K562 (cell line): Measurements from ENCODE around the gene LRRC25. TPM values are rescaled to one million over a fixed set of nuclear protein-coding genes. Genes with fewer than 3 reads are reported as not detected.
A peak's percentile ranks its signal among the peaks of the same experiment; 100 is the strongest.

Experiments used
- ATAC-seq: fragments of 200-7000 bp; cut with Tn5 transposase; 3 replicates; pipeline ENCODE4 v1.9.1; 2020; ENCODE audit warnings: moderate library complexity
- BruUV-seq: library from RNA; stranded (reverse); fragments of 400-500 nt; replicated peaks from 2 replicates; lab custom pipeline; 2021; lab: Mats Ljungman, UMichigan
- CTCF ChIA-PET: fragments of 300-600 bp; formaldehyde crosslinking; extraction: SDS; loops from one replicate; lab custom pipeline; 2021; ENCODE audit warnings: low intra/inter-chr PET ratio; lab: Yijun Ruan, JAX
- POLR2A ChIA-PET: fragments of 300-600, 350-650 bp; sonication (Branson Sonifier 250); formaldehyde crosslinking; extraction: SDS; loops from one replicate; lab custom pipeline; 2021; ENCODE audit warnings: antibody characterized with exemption, inconsistent platforms; lab: Yijun Ruan, JAX
- DNase-seq, 4 experiments: peaks; one replicate each; pipeline versions ENCODE4 v3.0.0 to v3.0.0-alpha.2; 2011 to 2018; ENCODE audit warnings: low spot score in 3 of 4, mixed read lengths in 3 of 4; ENCODE audit errors: extremely low read depth in 1 of 4
- FAIRE-seq: peaks from 2 replicates; lab custom pipeline; 2011; peaks lifted over from hg19 to GRCh38; lab: Jason Lieb, UNC
- H2AFZ ChIP-seq: 2 replicates; pipeline ENCODE4 v1.6.0; 2011; ENCODE audit warnings: low read depth, low read length, control low read depth, inconsistent platforms
- H3K27ac ChIP-seq: fragments of 200-600 bp; 3 replicates; pipeline ENCODE4 v1.8.0; 2011; ENCODE audit warnings: low read depth, mild to moderate bottlenecking, control low read depth, inconsistent platforms, low read length, moderate library complexity, mixed read lengths; ENCODE audit errors: extremely low read depth
- H3K27me3 ChIP-seq, 2 experiments: fragments of 300-600 bp in 1 of 2; 2 replicates in 1 of 2; 3 replicates in 1 of 2; pipeline versions ENCODE4 v1.6.0 to v1.8.0; 2011; ENCODE audit warnings: inconsistent platforms in 2 of 2, low read length in 2 of 2, mild to moderate bottlenecking in 1 of 2, mixed read lengths in 1 of 2, moderate library complexity in 1 of 2; ENCODE audit not compliant: control insufficient read depth in 2 of 2, insufficient read depth in 2 of 2
- H3K36me3 ChIP-seq: fragments of 300-600 bp; 3 replicates; pipeline ENCODE4 v1.8.0; 2011; ENCODE audit warnings: mild to moderate bottlenecking, low read length, inconsistent platforms; ENCODE audit not compliant: control insufficient read depth, insufficient read depth
- H3K4me1 ChIP-seq, 2 experiments: fragments of 200-600 bp in 1 of 2; replicated peaks in 1 of 2; 2 replicates in 1 of 2; 3 replicates in 1 of 2; pipeline versions ENCODE4 v1.5.1 to v1.8.0; 2011; ENCODE audit warnings: inconsistent platforms in 2 of 2, low read length in 2 of 2, mild to moderate bottlenecking in 1 of 2, mixed read lengths in 1 of 2, moderate library complexity in 1 of 2; ENCODE audit not compliant: control insufficient read depth in 2 of 2, insufficient read depth in 2 of 2
- H3K4me2 ChIP-seq: 2 replicates; pipeline ENCODE4 v1.6.1; 2011; ENCODE audit warnings: low read length, control low read depth, inconsistent platforms, mixed read lengths; ENCODE audit not compliant: insufficient read depth
- H3K4me3 ChIP-seq: fragments of 200-600 bp; sonication (generic), shearing (Covaris generic); 2 replicates; pipeline ENCODE4 v1.5.1; 2016; ENCODE audit warnings: control low read depth, inconsistent platforms
- H3K79me2 ChIP-seq: fragments of 200-600 bp; 3 replicates; pipeline ENCODE4 v1.8.0; 2011; ENCODE audit warnings: low read length, inconsistent platforms; ENCODE audit not compliant: control insufficient read depth, insufficient read depth
- H3K9ac ChIP-seq, 2 experiments: 2 replicates each; pipeline versions ENCODE4 v1.6.0 to v1.6.1; 2011; ENCODE audit warnings: low read depth in 2 of 2, low read length in 2 of 2, control low read depth in 1 of 2, inconsistent platforms in 1 of 2, mild to moderate bottlenecking in 1 of 2, mixed read lengths in 1 of 2; ENCODE audit not compliant: insufficient read depth in 1 of 2
- H3K9me1 ChIP-seq: one replicate; pipeline ENCODE4 v1.6.0; 2011; ENCODE audit warnings: inconsistent platforms, mild to moderate bottlenecking, low read length, moderate library complexity; ENCODE audit not compliant: control insufficient read depth, insufficient read depth
- H3K9me3 ChIP-seq: replicated peaks from 2 replicates; pipeline ENCODE4 v1.5.1; 2011; ENCODE audit warnings: low read depth, low read length, inconsistent platforms; ENCODE audit not compliant: control insufficient read depth, insufficient read depth
- H4K20me1 ChIP-seq: replicated peaks from 2 replicates; pipeline ENCODE4 v1.6.1; 2011; ENCODE audit warnings: low read length, inconsistent platforms, mixed read lengths; ENCODE audit not compliant: control insufficient read depth, insufficient read depth
- ADNP ChIP-seq: fragments of 200-800 bp; sonication (Bioruptor generic); IDR thresholded peaks from 2 replicates; pipeline ENCODE4 v1.6.1; 2016; ENCODE audit warnings: missing genetic modification characterization, missing compliant biosample characterization
- EHMT2 ChIP-seq: fragments of 450-650 bp; IDR thresholded peaks from 2 replicates; pipeline ENCODE4 v1.6.1; 2018; ENCODE audit warnings: antibody characterized with exemption
- HDAC8 ChIP-seq: fragments of 450-650 bp; IDR thresholded peaks from 2 replicates; pipeline ENCODE4 v1.6.1; 2016; ENCODE audit warnings: mild to moderate bottlenecking, missing genetic modification characterization, moderate library complexity, missing compliant biosample characterization
- ZNF121 ChIP-seq: sonication (generic); formaldehyde crosslinking; conservative IDR thresholded peaks from 2 replicates; pipeline ENCODE4 v1.8.0; 2022; ENCODE audit warnings: missing genetic modification reagents
- ZNF79 ChIP-seq: fragments of 250-450 bp; sonication (Bioruptor Pico); IDR thresholded peaks from 2 replicates; pipeline ENCODE4 v1.4.0; 2020; ENCODE audit warnings: low read depth, mild to moderate bottlenecking, moderate library complexity
- WGBS: fragments of 100-300 bp; shearing (Covaris generic); methylation state at CpG from one replicate; pipeline ENCODE4 v1.1.6; 2016; ENCODE audit warnings: low coverage, mixed read lengths; ENCODE audit not compliant: insufficient coverage; ENCODE audit errors: missing lambda C conversion rate; 5-methylcytosine and 5-hydroxymethylcytosine counted together
- in situ Hi-C: fragments of 300-500 bp; cut with MboI; formaldehyde crosslinking; loops from 4 replicates; pipeline ENCODE4 v1.15.0; 2018; ENCODE audit warnings: inconsistent platforms, mixed read lengths
- intact Hi-C: fragments of 100-400 bp; cut with micrococcal nuclease; formaldehyde crosslinking; loops from 2 replicates; pipeline ENCODE4 v1.14.2; 2022
- polyA plus RNA-seq, 8 experiments: library from polyadenylated mRNA; depleted of rRNA in 4 of 8; stranded (reverse) in 5 of 8; unstranded in 3 of 8; fragments of >200 nt; fragmentation: Nextera tagmentation in 2 of 8; fragmentation: Illumina TruSeq in 1 of 8; extraction: Ambion mirVana in 2 of 8; extraction: Trizol in 1 of 8; gene quantifications; 2 replicates each; pipeline versions ENCODE4 v1.2.1 to v1.2.3, GENCODE V29; 2011 to 2014; ENCODE audit warnings: inconsistent platforms in 1 of 8, missing spikeins in 1 of 8
- total RNA-seq, 7 experiments: library from RNA; depleted of rRNA in 6 of 7; stranded (reverse); fragments of >200 nt in 6 of 7; fragmentation: Illumina TruSeq in 2 of 7; extraction: Trizol in 2 of 7; gene quantifications; 2 replicates each; pipeline versions ENCODE4 v1.2.1 to v1.2.3, GENCODE V29; 2011 to 2021; ENCODE audit warnings: low replicate concordance in 1 of 7
- TF ChIP-seq, protein P1 (sequence below): fragments of 450-650 bp; IDR thresholded peaks from 2 replicates; pipeline ENCODE4 v1.6.1; 2017; ENCODE audit warnings: antibody characterized with exemption, mild to moderate bottlenecking

Gene LRRC25
- total and polyA plus RNA-seq, 9 of the 15 experiments (the other 6 are each of a cell fraction or from before 2014, with no cell fraction given), result 0.07 to 0.36 (median 0.10) TPM; not detected in 3

DNA sequence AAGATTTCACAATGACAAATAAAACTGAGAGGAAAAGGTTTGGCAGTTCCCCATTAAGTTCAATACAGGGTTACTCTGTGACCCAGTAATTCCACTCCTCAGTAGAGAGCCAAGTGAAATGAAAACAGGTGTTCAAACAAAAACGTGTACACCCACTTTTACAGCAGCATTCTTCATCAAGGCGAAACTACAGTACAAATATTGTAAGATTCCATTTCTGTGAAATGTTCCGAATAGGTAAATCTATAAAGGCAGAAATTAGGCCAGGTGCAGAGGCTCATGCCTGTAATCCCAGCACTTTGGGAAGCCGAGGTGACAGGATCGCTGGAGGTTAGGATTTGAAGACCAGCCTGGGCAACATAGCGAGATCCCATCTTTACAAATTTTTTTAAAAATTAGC is 20.4 kb downstream of the LRRC25 start:
- no peak for DNase-seq
- Histone ChIP-seq H3K79me2 (peaks cover 6% of the 10 kb centered on the region), H2AFZ (no peak overlapping the region), H4K20me1 (no peaks in the 10 kb centered on the region), H3K4me3 (no peak overlapping the region), H3K9me3 (no peaks in the 10 kb centered on the region), H3K9ac (0 out of 4 replicates have a peak overlapping the region, but pooled peaks of 1 of the 2 experiments have one; percentile 4), H3K4me1 (peaks cover 59 to 70% of the 10 kb centered on the region in 2 experiments), H3K36me3 (no peaks in the 10 kb centered on the region), H3K9me1 (no peaks in the 10 kb centered on the region), H3K27me3 (no peaks in the 10 kb centered on the region), H3K27ac (peak overlapping the region; percentile 13; the same call in 2 of the 3 replicates), H3K4me2 (no peak overlapping the region)
- no TSS peak for BruUV-seq
- TF ChIP-seq ADNP (no peak), EHMT2 (no peak), HDAC8 (tag) (no peak), ZNF121 (peak; percentile 44), ZNF79 (CRISPR knock-in tag) (0 out of 2 replicates have a peak, but pooled peaks have one; percentile 38)
- TF ChIP-seq, protein P1, sequence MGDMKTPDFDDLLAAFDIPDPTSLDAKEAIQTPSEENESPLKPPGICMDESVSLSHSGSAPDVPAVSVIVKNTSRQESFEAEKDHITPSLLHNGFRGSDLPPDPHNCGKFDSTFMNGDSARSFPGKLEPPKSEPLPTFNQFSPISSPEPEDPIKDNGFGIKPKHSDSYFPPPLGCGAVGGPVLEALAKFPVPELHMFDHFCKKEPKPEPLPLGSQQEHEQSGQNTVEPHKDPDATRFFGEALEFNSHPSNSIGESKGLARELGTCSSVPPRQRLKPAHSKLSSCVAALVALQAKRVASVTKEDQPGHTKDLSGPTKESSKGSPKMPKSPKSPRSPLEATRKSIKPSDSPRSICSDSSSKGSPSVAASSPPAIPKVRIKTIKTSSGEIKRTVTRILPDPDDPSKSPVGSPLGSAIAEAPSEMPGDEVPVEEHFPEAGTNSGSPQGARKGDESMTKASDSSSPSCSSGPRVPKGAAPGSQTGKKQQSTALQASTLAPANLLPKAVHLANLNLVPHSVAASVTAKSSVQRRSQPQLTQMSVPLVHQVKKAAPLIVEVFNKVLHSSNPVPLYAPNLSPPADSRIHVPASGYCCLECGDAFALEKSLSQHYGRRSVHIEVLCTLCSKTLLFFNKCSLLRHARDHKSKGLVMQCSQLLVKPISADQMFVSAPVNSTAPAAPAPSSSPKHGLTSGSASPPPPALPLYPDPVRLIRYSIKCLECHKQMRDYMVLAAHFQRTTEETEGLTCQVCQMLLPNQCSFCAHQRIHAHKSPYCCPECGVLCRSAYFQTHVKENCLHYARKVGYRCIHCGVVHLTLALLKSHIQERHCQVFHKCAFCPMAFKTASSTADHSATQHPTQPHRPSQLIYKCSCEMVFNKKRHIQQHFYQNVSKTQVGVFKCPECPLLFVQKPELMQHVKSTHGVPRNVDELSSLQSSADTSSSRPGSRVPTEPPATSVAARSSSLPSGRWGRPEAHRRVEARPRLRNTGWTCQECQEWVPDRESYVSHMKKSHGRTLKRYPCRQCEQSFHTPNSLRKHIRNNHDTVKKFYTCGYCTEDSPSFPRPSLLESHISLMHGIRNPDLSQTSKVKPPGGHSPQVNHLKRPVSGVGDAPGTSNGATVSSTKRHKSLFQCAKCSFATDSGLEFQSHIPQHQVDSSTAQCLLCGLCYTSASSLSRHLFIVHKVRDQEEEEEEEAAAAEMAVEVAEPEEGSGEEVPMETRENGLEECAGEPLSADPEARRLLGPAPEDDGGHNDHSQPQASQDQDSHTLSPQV, result 0 out of 2 replicates have a peak, but pooled peaks have one; percentile 9
- in situ Hi-C loops (no loop called here), intact Hi-C loops (no loop called here)
- ATAC-seq, result no peak
- ChIA-PET CTCF (no interaction called here), POLR2A (interaction anchor here (5.4 kb wide), 1 partner anchor 9 kb away, joined by 79 read pairs; the partner anchor contains the start of gene GDF15)
- 73% methylated on average over 6 of the region's 6 CpGs for WGBS
- FAIRE-seq, result no peak
